DOHH2 (cell line): ENCODE data around the gene KLK14.

ENCODE experiments used
- H3F3A ChIP-seq: fragments of 200-600 bp; sonication (generic), shearing (Covaris generic); 2 replicates; pipeline ENCODE4 v1.6.0; 2016; ENCODE audit warnings: antibody characterized with exemption, mild to moderate bottlenecking; ENCODE audit not compliant: control insufficient read depth, insufficient read depth
- H3K27ac ChIP-seq: fragments of 200-600 bp; sonication (generic); 2 replicates; pipeline ENCODE4 v1.5.1; 2014; ENCODE audit warnings: low read depth, mild to moderate bottlenecking, low read length, moderate library complexity
- H3K27me3 ChIP-seq: fragments of 200-600 bp; sonication (generic); 2 replicates; pipeline ENCODE4 v1.6.1; 2014; ENCODE audit warnings: mild to moderate bottlenecking, low read length, mixed read lengths; ENCODE audit not compliant: control insufficient read depth
- H3K36me3 ChIP-seq: fragments of 200-600 bp; sonication (generic); 2 replicates; pipeline ENCODE4 v1.6.1; 2014; ENCODE audit warnings: mild to moderate bottlenecking, low read length, moderate library complexity, mixed read lengths; ENCODE audit not compliant: control insufficient read depth
- H3K4me1 ChIP-seq: fragments of 200-600 bp; sonication (generic); 2 replicates; pipeline ENCODE4 v1.6.1; 2014; ENCODE audit warnings: mild to moderate bottlenecking, low read length, mixed read lengths; ENCODE audit not compliant: control insufficient read depth
- H3K4me2 ChIP-seq: fragments of 200-600 bp; sonication (generic); 2 replicates; pipeline ENCODE4 v1.6.0; 2014; ENCODE audit warnings: mild to moderate bottlenecking, low read length, moderate library complexity
- H3K4me3 ChIP-seq: fragments of 200-600 bp; sonication (generic); 2 replicates; pipeline ENCODE4 v1.5.1; 2014; ENCODE audit warnings: mild to moderate bottlenecking, low read length, mixed read lengths
- H3K79me2 ChIP-seq: fragments of 200-600 bp; sonication (generic); 2 replicates; pipeline ENCODE4 v1.6.1; 2014; ENCODE audit warnings: mild to moderate bottlenecking, low read length, mixed read lengths; ENCODE audit not compliant: control insufficient read depth
- H3K9me2 ChIP-seq: fragments of 200-600 bp; sonication (generic); replicated peaks from 2 replicates; pipeline ENCODE4 v1.6.1; 2014; ENCODE audit warnings: mild to moderate bottlenecking, low read length, mixed read lengths; ENCODE audit not compliant: control insufficient read depth
- H3K9me3 ChIP-seq: fragments of 200-600 bp; sonication (generic); 2 replicates; pipeline ENCODE4 v1.6.1; 2014; ENCODE audit warnings: antibody characterized with exemption, low read length, mixed read lengths; ENCODE audit not compliant: control insufficient read depth, insufficient read depth
- H4K20me1 ChIP-seq: fragments of 200-600 bp; sonication (generic); 2 replicates; pipeline ENCODE4 v1.6.0; 2014; ENCODE audit warnings: low read depth, mild to moderate bottlenecking, antibody characterized with exemption, low read length, moderate library complexity; ENCODE audit not compliant: control insufficient read depth, insufficient read depth
- CTCF ChIP-seq: fragments of 200-600 bp; sonication (generic); IDR thresholded peaks from one replicate; pipeline ENCODE4 v1.5.1; 2014; ENCODE audit warnings: antibody characterized with exemption, mild to moderate bottlenecking, low read depth, low read length; ENCODE audit not compliant: poor library complexity, severe bottlenecking
- EZH2phosphoT487 ChIP-seq: fragments of 200-600 bp; sonication (generic); IDR thresholded peaks from 2 replicates; pipeline ENCODE4 v1.6.1; 2017; ENCODE audit warnings: borderline replicate concordance, mild to moderate bottlenecking, antibody characterized with exemption, low read length, moderate library complexity, mixed read lengths

KLK14 gene

GRCh38 chr19:51125421-51126075 lies 42.9 kb upstream of the KLK14 start:
- TF ChIP-seq CTCF = no peak
- TF ChIP-seq EZH2phosphoT487 = no peak
- Histone ChIP-seq H3K4me1 (peaks cover 82% of the 10 kb centered on the region), H3F3A (peaks cover 25% of the 10 kb centered on the region), H3K27me3 (no peaks in the 10 kb centered on the region), H4K20me1 (no peaks in the 10 kb centered on the region), H3K36me3 (no peaks in the 10 kb centered on the region), H3K9me3 (no peaks in the 10 kb centered on the region), H3K4me3 (no peak overlapping the region), H3K79me2 (no peaks in the 10 kb centered on the region), H3K9me2 (no peaks in the 10 kb centered on the region), H3K27ac (no peak overlapping the region), H3K4me2 (no peak overlapping the region)

DNA sequence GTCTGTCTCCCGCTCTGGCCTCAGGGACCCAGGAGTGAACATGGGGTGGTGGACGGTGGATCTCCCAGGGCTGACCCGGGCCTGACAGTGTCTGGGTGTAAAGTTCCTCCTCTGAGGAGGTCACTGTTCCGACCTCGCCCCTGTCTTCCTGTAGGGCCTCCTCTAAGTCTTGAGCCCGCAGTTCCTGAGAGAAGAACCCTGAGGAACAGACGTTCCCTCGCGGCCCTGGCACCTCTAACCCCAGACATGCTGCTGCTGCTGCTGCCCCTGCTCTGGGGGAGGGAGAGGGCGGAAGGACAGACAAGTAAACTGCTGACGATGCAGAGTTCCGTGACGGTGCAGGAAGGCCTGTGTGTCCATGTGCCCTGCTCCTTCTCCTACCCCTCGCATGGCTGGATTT lies 42.0 kb upstream of the KLK14 start, which contains the start of gene SIGLEC9:
TSS of gene SIGLEC9 (plus strand) at position 178 of the 400 bp plus-strand sequence. CDS start at position 247, 69 bp downstream.
- peaks cover 74% of the 10 kb centered on the region for H3K4me1 ChIP-seq
- H3K4me3 ChIP-seq = peak within 1 kb of the TSS; percentile 58
- no peaks in the 10 kb centered on the region for H3K36me3 ChIP-seq
- H3K9me3 ChIP-seq = no peaks in the 10 kb centered on the region
- TF ChIP-seq EZH2phosphoT487 (no peak), CTCF (no peak)
- H3K79me2 ChIP-seq = no peaks in the 10 kb centered on the region
- peak within 1 kb of the TSS; percentile 71 for H3K27ac ChIP-seq
- no peaks in the 10 kb centered on the region for H3K27me3 ChIP-seq
- peak within 1 kb of the TSS; percentile 84 for H3K4me2 ChIP-seq
- H4K20me1 ChIP-seq = no peaks in the 10 kb centered on the region
- peaks cover 25% of the 10 kb centered on the region for H3F3A ChIP-seq
- H3K9me2 ChIP-seq = no peaks in the 10 kb centered on the region

DNA sequence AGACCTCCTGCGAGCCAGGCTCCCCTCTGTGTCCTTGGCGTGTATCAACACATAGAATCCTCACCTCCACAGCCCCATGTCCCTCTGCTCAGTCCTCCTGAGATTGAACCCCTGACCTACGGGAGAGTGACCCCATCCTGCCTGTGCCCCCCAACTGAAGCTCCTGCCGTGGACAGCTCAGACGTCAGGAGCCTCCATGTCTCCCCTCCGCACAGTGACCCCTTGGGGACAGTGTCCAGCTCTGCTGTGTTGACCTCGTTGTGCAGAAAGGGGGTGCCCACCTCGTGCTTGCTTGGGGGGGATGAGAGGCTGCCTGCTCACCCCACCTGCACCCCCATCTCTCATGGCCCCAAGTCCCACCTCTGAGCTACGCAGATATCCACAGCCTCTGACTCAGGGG lies 41.5 kb upstream of the KLK14 start:
- Histone ChIP-seq H3K79me2 (no peaks in the 10 kb centered on the region), H4K20me1 (no peaks in the 10 kb centered on the region), H3K36me3 (no peaks in the 10 kb centered on the region), H3K9me3 (no peaks in the 10 kb centered on the region), H3K4me3 (peak overlapping the region; percentile 58), H3F3A (peaks cover 25% of the 10 kb centered on the region), H3K4me2 (peak overlapping the region; percentile 84), H3K27me3 (no peaks in the 10 kb centered on the region), H3K9me2 (no peaks in the 10 kb centered on the region), H3K27ac (peak overlapping the region; percentile 71), H3K4me1 (peaks cover 68% of the 10 kb centered on the region)
- no peak for TF ChIP-seq EZH2phosphoT487
- no peak for TF ChIP-seq CTCF
